OCI-LY7 (cell line): ENCODE measurements around the gene LGR6. TPM values are rescaled to one million over a fixed set of nuclear protein-coding genes. Genes with fewer than 3 reads are reported as not detected.
A peak's percentile ranks its signal among the peaks of the same experiment; 100 is the strongest.
"Not testable (repeated sequence)": the region's sequence is repeated elsewhere in the genome, so short reads cannot be mapped to it uniquely, and the experiment has no call there.

Source experiments
- BruUV-seq: library from RNA; stranded (reverse); fragments of 400-500 nt; replicated peaks from 2 replicates; lab custom pipeline; 2021; lab: Mats Ljungman, UMichigan
- CTCF ChIA-PET: fragments of 300-600 bp; sonication (Branson Sonifier 250); formaldehyde crosslinking; loops from one replicate; lab custom pipeline; 2022; ENCODE audit warnings: antibody characterized with exemption; ENCODE audit not compliant: unreplicated experiment; lab: Charles Lee
- POLR2A ChIA-PET: fragments of 300-600 bp; sonication (Branson Sonifier 250); formaldehyde crosslinking; loops from one replicate; lab custom pipeline; 2022; ENCODE audit warnings: antibody characterized with exemption; lab: Charles Lee
- DNase-seq: peaks from one replicate; pipeline ENCODE4 v3.0.0-alpha.2; 2015; ENCODE audit warnings: low spot score
- H2AFZ ChIP-seq: fragments of 200-600 bp; sonication (generic), shearing (Covaris generic); 2 replicates; pipeline ENCODE4 v1.6.1; 2014; ENCODE audit warnings: mild to moderate bottlenecking, antibody characterized with exemption, low read length, moderate library complexity
- H3K27ac ChIP-seq: fragments of 200-600 bp; sonication (generic); 2 replicates; pipeline ENCODE4 v1.5.1; 2014; ENCODE audit warnings: mixed run types, low read depth, mild to moderate bottlenecking, moderate library complexity, low read length, inconsistent platforms; ENCODE audit not compliant: poor library complexity, severe bottlenecking
- H3K36me3 ChIP-seq: fragments of 200-600 bp; sonication (generic); 2 replicates; pipeline ENCODE4 v1.6.1; 2014; ENCODE audit warnings: mild to moderate bottlenecking, antibody characterized with exemption, low read length, moderate library complexity, mixed read lengths; ENCODE audit not compliant: insufficient read depth
- H3K4me1 ChIP-seq: fragments of 200-600 bp; sonication (generic); 2 replicates; pipeline ENCODE4 v1.5.1; 2014; ENCODE audit warnings: mild to moderate bottlenecking, low read length; ENCODE audit not compliant: insufficient read depth, poor library complexity, severe bottlenecking
- H3K4me2 ChIP-seq: fragments of 200-600 bp; sonication (generic); 2 replicates; pipeline ENCODE4 v1.6.1; 2014; ENCODE audit warnings: mild to moderate bottlenecking, low read length
- H3K4me3 ChIP-seq: fragments of 200-600 bp; sonication (generic); 2 replicates; pipeline ENCODE4 v1.5.1; 2014; ENCODE audit warnings: mild to moderate bottlenecking, low read depth, low read length; ENCODE audit not compliant: poor library complexity, severe bottlenecking
- H3K79me2 ChIP-seq: fragments of 200-600 bp; sonication (generic); 2 replicates; pipeline ENCODE4 v1.6.1; 2016; ENCODE audit warnings: low read depth, mild to moderate bottlenecking, low read length, moderate library complexity, mixed read lengths; ENCODE audit not compliant: insufficient read depth
- H3K9me2 ChIP-seq: fragments of 200-600 bp; sonication (generic); 2 replicates; pipeline ENCODE4 v1.6.1; 2016; ENCODE audit warnings: mild to moderate bottlenecking, low read length, mixed read lengths; ENCODE audit not compliant: insufficient read depth
- H3K9me3 ChIP-seq: fragments of 200-600 bp; sonication (generic); 2 replicates; pipeline ENCODE4 v1.6.1; 2014; ENCODE audit warnings: mild to moderate bottlenecking, mixed run types, low read length, mixed read lengths
- H4K20me1 ChIP-seq: fragments of 200-600 bp; sonication (generic); 2 replicates; pipeline ENCODE4 v1.6.1; 2014; ENCODE audit warnings: mild to moderate bottlenecking, antibody characterized with exemption, low read length, moderate library complexity, mixed read lengths; ENCODE audit not compliant: insufficient read depth
- CTCF ChIP-seq: fragments of 200-600 bp; sonication (generic); conservative IDR thresholded peaks from 2 replicates; pipeline ENCODE4 v1.5.1; 2014; ENCODE audit warnings: mild to moderate bottlenecking, antibody characterized with exemption, low read length, moderate library complexity, mixed read lengths
- EZH2phosphoT487 ChIP-seq: fragments of 200-600 bp; sonication (generic); IDR thresholded peaks from 2 replicates; pipeline ENCODE4 v1.6.1; 2018; ENCODE audit warnings: low read depth, borderline replicate concordance, mild to moderate bottlenecking, mixed run types, antibody characterized with exemption, low read length, moderate library complexity, mixed read lengths
- intact Hi-C: fragments of 100-400 bp; cut with micrococcal nuclease; formaldehyde crosslinking; loops from one replicate; pipeline ENCODE4 v1.10.0; 2022; ENCODE audit not compliant: unreplicated experiment
- total RNA-seq, 2 experiments: library from RNA; depleted of rRNA in 1 of 2; stranded (reverse); fragments of >200 nt in 1 of 2; shearing (Covaris generic) in 1 of 2; gene quantifications; 2 replicates each; pipeline ENCODE4 v1.2.3, GENCODE V29; 2014 to 2022

LGR6 gene
- total RNA-seq, 2 experiments from 2014 or later, result not detected

GRCh38 chr1:202237052-202237451 lies 43.5 kb downstream of the LGR6 start:
- H4K20me1 ChIP-seq, result no peaks in the 10 kb centered on the region
- H3K9me2 ChIP-seq, result no peaks in the 10 kb centered on the region
- intact Hi-C loops, result loop anchor here (2.0 kb wide), 1 partner anchor 78 kb away; no protein-coding TSS in a partner anchor
- no peaks in the 10 kb centered on the region for H3K4me1 ChIP-seq
- peak; percentile 36 for DNase-seq
- TF ChIP-seq EZH2phosphoT487, result no peak
- TF ChIP-seq CTCF, result peak; percentile 34; the same call in 1 of the 2 replicates
- POLR2A ChIA-PET, result no interaction called here
- no TSS peak for BruUV-seq
- H3K4me2 ChIP-seq, result no peak overlapping the region
- H3K36me3 ChIP-seq, result no peaks in the 10 kb centered on the region
- H2AFZ ChIP-seq, result no peak overlapping the region
- no peaks in the 10 kb centered on the region for H3K9me3 ChIP-seq
- CTCF ChIA-PET, result no interaction called here
- no peak overlapping the region for H3K27ac ChIP-seq
- H3K4me3 ChIP-seq, result no peak overlapping the region
- no peaks in the 10 kb centered on the region for H3K79me2 ChIP-seq

GRCh38 chr1:202238914-202239313 lies 45.3 kb downstream of the LGR6 start:
- TF ChIP-seq EZH2phosphoT487 (no peak), CTCF (no peak)
- ChIA-PET POLR2A (no interaction called here), CTCF (no interaction called here)
- Histone ChIP-seq H3K9me2 (no peaks in the 10 kb centered on the region), H3K36me3 (no peaks in the 10 kb centered on the region), H3K79me2 (no peaks in the 10 kb centered on the region), H2AFZ (no peak overlapping the region), H3K27ac (no peak overlapping the region), H3K4me1 (no peaks in the 10 kb centered on the region), H3K4me3 (no peak overlapping the region), H4K20me1 (no peaks in the 10 kb centered on the region), H3K9me3 (no peaks in the 10 kb centered on the region), H3K4me2 (no peak overlapping the region)
- DNase-seq, result no peak
- BruUV-seq, result no TSS peak
- intact Hi-C loops, result no loop called here

GRCh38 chr1:202240226-202240625 lies 46.6 kb downstream of the LGR6 start:
- H3K4me3 ChIP-seq, H3K27ac ChIP-seq, H3K36me3 ChIP-seq, H3K4me2 ChIP-seq, H4K20me1 ChIP-seq, H3K9me2 ChIP-seq, CTCF ChIA-PET, DNase-seq, H3K79me2 ChIP-seq, H3K4me1 ChIP-seq, intact Hi-C loops, POLR2A ChIA-PET, H2AFZ ChIP-seq, H3K9me3 ChIP-seq, BruUV-seq: not testable (repeated sequence)
